GM12865 (cell line): ENCODE measurements around the gene KRTAP9-6.
A peak's percentile ranks its signal among the peaks of the same experiment; 100 is the strongest.

ENCODE experiments used
- DNase-seq: peaks from one replicate; pipeline ENCODE4 v3.0.0; 2010; ENCODE audit warnings: low read depth
- H3K4me3 ChIP-seq: 2 replicates; pipeline ENCODE4 v1.5.1; 2011; ENCODE audit warnings: mild to moderate bottlenecking, low read depth, low read length, control low read depth
- CTCF ChIP-seq: IDR thresholded peaks from 2 replicates; pipeline ENCODE4 v1.5.1; 2011; ENCODE audit warnings: low read length, control low read depth, low read depth, inconsistent platforms; ENCODE audit not compliant: insufficient read depth; ENCODE audit errors: missing control alignments

KRTAP9-6 gene

GRCh38 chr17:41302981-41303380, 37.8 kb downstream of the KRTAP9-6 start:
- no peak for DNase-seq
- no peak overlapping the region for H3K4me3 ChIP-seq
- no peak for TF ChIP-seq CTCF

- TF ChIP-seq CTCF = no peak
- DNase-seq = no peak
- no peak overlapping the region for H3K4me3 ChIP-seq
Measured at GRCh38 chr17:41304091-41304490, 38.9 kb downstream of the KRTAP9-6 start.

- DNase-seq = no peak
- H3K4me3 ChIP-seq = no peak overlapping the region
- TF ChIP-seq CTCF = no peak
Measured at GRCh38 chr17:41307647-41308046, 42.5 kb downstream of the KRTAP9-6 start.

GRCh38 chr17:41308251-41308917, 43.2 kb downstream of the KRTAP9-6 start:
- peak; percentile 57 for DNase-seq
- H3K4me3 ChIP-seq = no peak overlapping the region
- TF ChIP-seq CTCF = no peak

GRCh38 chr17:41308918-41309359, 43.8 kb downstream of the KRTAP9-6 start, which contains the start of gene KRTAP16-1:
KRTAP16-1 (minus strand) TSS chr17:41309309; CDS start chr17:41309253, 56 bp downstream.
- no peak within 1 kb of the TSS for H3K4me3 ChIP-seq
- TF ChIP-seq CTCF = no peak
- DNase-seq = no peak

- no peak for DNase-seq
- no peak overlapping the region for H3K4me3 ChIP-seq
- no peak for TF ChIP-seq CTCF
Measured at GRCh38 chr17:41311111-41311510, 45.9 kb downstream of the KRTAP9-6 start.

- no peak for TF ChIP-seq CTCF
- DNase-seq = no peak
- no peak within 1 kb of the TSS for H3K4me3 ChIP-seq
Measured at GRCh38 chr17:41315204-41315794, 50.1 kb downstream of the KRTAP9-6 start, which contains the start of gene KRTAP17-1. KRTAP17-1 (minus strand) TSS chr17:41315710; CDS start chr17:41315650, 60 bp downstream.
